CD14-positive monocyte (primary cell): Measurements from ENCODE around the gene PIGC. TPM values are rescaled to one million over a fixed set of nuclear protein-coding genes. Genes with fewer than 3 reads are reported as not detected.
"Not testable (repeated sequence)": the region's sequence is repeated elsewhere in the genome, so short reads cannot be mapped to it uniquely, and the experiment has no call there.

Source experiments
- DNase-seq, 3 donors: peaks; one replicate each; pipeline ENCODE4 v3.0.0-alpha.2; 2011 to 2022
- H2AFZ ChIP-seq: 2 replicates; pipeline ENCODE4 v1.6.0; 2012; ENCODE audit warnings: mild to moderate bottlenecking, low read depth, low read length, inconsistent platforms; ENCODE audit not compliant: insufficient read depth, poor library complexity, severe bottlenecking
- H3K27ac ChIP-seq, 2 donors: 1 replicate in 1 of 2; 2 replicates in 1 of 2; pipeline ENCODE4 v1.5.1; 2012 to 2013; ENCODE audit warnings: low read length in 2 of 2, control low read depth in 1 of 2, inconsistent platforms in 1 of 2, low read depth in 1 of 2, mild to moderate bottlenecking in 1 of 2
- H3K27me3 ChIP-seq, 2 donors: one replicate each; pipeline versions ENCODE4 v1.6.0 to v1.6.1; 2011 to 2013; ENCODE audit warnings: low read length in 2 of 2; ENCODE audit not compliant: control insufficient read depth in 2 of 2, insufficient read depth in 2 of 2
- H3K36me3 ChIP-seq, 2 donors: replicated peaks in 1 of 2; 1 replicate in 1 of 2; 2 replicates in 1 of 2; pipeline versions ENCODE4 v1.5.1 to v1.6.1; 2012 to 2013; ENCODE audit warnings: low read length in 2 of 2, control low read depth in 1 of 2, inconsistent platforms in 1 of 2, mild to moderate bottlenecking in 1 of 2; ENCODE audit not compliant: insufficient read depth in 2 of 2, control insufficient read depth in 1 of 2
- H3K4me1 ChIP-seq, 2 donors: 1 replicate in 1 of 2; 2 replicates in 1 of 2; pipeline versions ENCODE4 v1.5.1 to v1.6.1; 2012 to 2013; ENCODE audit warnings: low read length in 2 of 2, control low read depth in 1 of 2, inconsistent platforms in 1 of 2, mild to moderate bottlenecking in 1 of 2, moderate library complexity in 1 of 2; ENCODE audit not compliant: insufficient read depth in 2 of 2, control insufficient read depth in 1 of 2
- H3K4me2 ChIP-seq: replicated peaks from 2 replicates; pipeline ENCODE3; 2012; ENCODE audit warnings: low read length, moderate library complexity, mild to moderate bottlenecking; ENCODE audit not compliant: poor library complexity, severe bottlenecking; ENCODE audit errors: extremely low read depth
- H3K4me3 ChIP-seq, 3 experiments: fragments of 200-600 bp in 1 of 3; sonication (generic) in 1 of 3; replicated peaks in 1 of 3; 1 replicate in 2 of 3; 2 replicates in 1 of 3; pipeline ENCODE4 v1.5.1; 2011 to 2013; ENCODE audit warnings: low read length in 3 of 3, mild to moderate bottlenecking in 3 of 3, control low read depth in 2 of 3, low read depth in 2 of 3, inconsistent platforms in 1 of 3, moderate library complexity in 1 of 3
- H3K79me2 ChIP-seq: 2 replicates; pipeline ENCODE4 v1.6.0; 2012; ENCODE audit warnings: mild to moderate bottlenecking, control low read depth, inconsistent platforms, low read length, moderate library complexity; ENCODE audit not compliant: insufficient read depth
- H3K9ac ChIP-seq: 2 replicates; pipeline ENCODE4 v1.6.0; 2017; ENCODE audit warnings: low read length, mild to moderate bottlenecking; ENCODE audit not compliant: insufficient read depth, poor library complexity, severe bottlenecking
- H3K9me3 ChIP-seq, 2 donors: replicated peaks in 1 of 2; 1 replicate in 1 of 2; 2 replicates in 1 of 2; pipeline versions ENCODE4 v1.5.1 to v1.6.1; 2012 to 2013; ENCODE audit warnings: low read length in 2 of 2, control low read depth in 1 of 2; ENCODE audit not compliant: control insufficient read depth in 1 of 2, insufficient read depth in 1 of 2
- H4K20me1 ChIP-seq: 2 replicates; pipeline ENCODE4 v1.6.0; 2012; ENCODE audit warnings: mild to moderate bottlenecking, low read length, control low read depth, moderate library complexity; ENCODE audit not compliant: insufficient read depth
- H3K27ac Mint-ChIP-seq, 7 donors: one replicate each; pipeline ENCODE4 v1.8.0; 2020; ENCODE audit warnings: mild to moderate bottlenecking in 7 of 7, mixed read lengths in 7 of 7, moderate library complexity in 6 of 7, inconsistent platforms in 2 of 7
- H3K27me3 Mint-ChIP-seq, 3 donors: one replicate each; pipeline ENCODE4 v1.8.0; 2021 to 2022; ENCODE audit warnings: low read depth in 3 of 3, mild to moderate bottlenecking in 3 of 3, mixed read lengths in 3 of 3, moderate library complexity in 3 of 3, inconsistent platforms in 1 of 3
- H3K36me3 Mint-ChIP-seq, 2 donors: one replicate each; pipeline ENCODE4 v1.8.0; 2020; ENCODE audit warnings: mixed read lengths in 2 of 2, inconsistent platforms in 1 of 2, mild to moderate bottlenecking in 1 of 2
- H3K4me1 Mint-ChIP-seq: one replicate; pipeline ENCODE4 v1.8.0; 2020; ENCODE audit warnings: mild to moderate bottlenecking, mixed read lengths
- H3K4me3 Mint-ChIP-seq, 2 donors: one replicate each; pipeline ENCODE4 v1.8.0; 2020; ENCODE audit warnings: mild to moderate bottlenecking in 2 of 2, mixed read lengths in 2 of 2, moderate library complexity in 1 of 2
- H3K9me3 Mint-ChIP-seq, 7 donors: one replicate each; pipeline ENCODE4 v1.8.0; 2020 to 2022; ENCODE audit warnings: mixed read lengths in 7 of 7, mild to moderate bottlenecking in 6 of 7, moderate library complexity in 6 of 7, inconsistent platforms in 2 of 7
- WGBS: methylation state at CpG from one replicate; pipeline ENCODE4 v1.1.5; 2013; ENCODE audit warnings: missing lambda C conversion rate; ENCODE audit not compliant: insufficient coverage; 5-methylcytosine and 5-hydroxymethylcytosine counted together
- intact Hi-C, 2 donors: fragments of 100-400 bp; cut with micrococcal nuclease; formaldehyde crosslinking; loops; one replicate each; pipeline versions ENCODE4 v1.15.0 to v1.15.1; 2023
- polyA plus RNA-seq, 3 donors: library from polyadenylated mRNA; depleted of rRNA in 1 of 3; unstranded in 2 of 3; stranded (reverse) in 1 of 3; fragments of 300-500 nt in 2 of 3; fragments of >200 nt in 1 of 3; fragmentation: Illumina TruSeq in 2 of 3; gene quantifications; 1 replicate in 2 of 3; 2 replicates in 1 of 3; pipeline ENCODE4 v1.2.3, GENCODE V29; 2012 to 2021
- TF ChIP-seq, protein P1 (sequence below): fragments of 200-600 bp; IDR thresholded peaks from one replicate; pipeline ENCODE4 v1.8.0; 2022; ENCODE audit warnings: antibody characterized with exemption, mild to moderate bottlenecking

The PIGC gene
- polyA plus RNA-seq, 3 donors: 11.5 to 61.5 (median 51.1) TPM

- H3K4me2 ChIP-seq: no peak overlapping the region
- Mint-ChIP-seq H3K27me3 (no peaks in the 10 kb centered on the region), H3K36me3 (peaks cover 24% of the 10 kb centered on the region in 2 donors), H3K4me1 (peaks cover 35% of the 10 kb centered on the region), H3K4me3 (no peak overlapping the region), H3K27ac (peak overlapping the region in 1 of 7 donors; percentile 4), H3K9me3 (peaks cover 0 to under 1% (median 0%) of the 10 kb centered on the region in 7 donors)
- H3K4me3 ChIP-seq: no peak overlapping the region
- no peaks in the 10 kb centered on the region for H3K9me3 ChIP-seq
- no peak for DNase-seq
- TF ChIP-seq, protein P1, sequence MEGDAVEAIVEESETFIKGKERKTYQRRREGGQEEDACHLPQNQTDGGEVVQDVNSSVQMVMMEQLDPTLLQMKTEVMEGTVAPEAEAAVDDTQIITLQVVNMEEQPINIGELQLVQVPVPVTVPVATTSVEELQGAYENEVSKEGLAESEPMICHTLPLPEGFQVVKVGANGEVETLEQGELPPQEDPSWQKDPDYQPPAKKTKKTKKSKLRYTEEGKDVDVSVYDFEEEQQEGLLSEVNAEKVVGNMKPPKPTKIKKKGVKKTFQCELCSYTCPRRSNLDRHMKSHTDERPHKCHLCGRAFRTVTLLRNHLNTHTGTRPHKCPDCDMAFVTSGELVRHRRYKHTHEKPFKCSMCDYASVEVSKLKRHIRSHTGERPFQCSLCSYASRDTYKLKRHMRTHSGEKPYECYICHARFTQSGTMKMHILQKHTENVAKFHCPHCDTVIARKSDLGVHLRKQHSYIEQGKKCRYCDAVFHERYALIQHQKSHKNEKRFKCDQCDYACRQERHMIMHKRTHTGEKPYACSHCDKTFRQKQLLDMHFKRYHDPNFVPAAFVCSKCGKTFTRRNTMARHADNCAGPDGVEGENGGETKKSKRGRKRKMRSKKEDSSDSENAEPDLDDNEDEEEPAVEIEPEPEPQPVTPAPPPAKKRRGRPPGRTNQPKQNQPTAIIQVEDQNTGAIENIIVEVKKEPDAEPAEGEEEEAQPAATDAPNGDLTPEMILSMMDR: no peak
- no peak overlapping the region for H3K27ac ChIP-seq
- H3K79me2 ChIP-seq: peaks cover 56% of the 10 kb centered on the region
- no peaks in the 10 kb centered on the region for H3K27me3 ChIP-seq
- H2AFZ ChIP-seq: no peak overlapping the region
- peaks cover 11 to 30% of the 10 kb centered on the region in 2 donors for H3K4me1 ChIP-seq
- intact Hi-C loops: loop anchor here in 1 of 2 donors (10.0 kb wide), 1 partner anchor 598 kb away; the partner anchor contains the start of gene DNM3
- H3K36me3 ChIP-seq: peaks cover 2 to 40% of the 10 kb centered on the region in 2 donors
- WGBS: 100% methylated on average over 2 of the region's 6 CpGs
- no peaks in the 10 kb centered on the region for H4K20me1 ChIP-seq
- no peak overlapping the region for H3K9ac ChIP-seq
Measured at GRCh38 chr1:172442404-172442803, 1.5 kb downstream of the PIGC start.

DNA sequence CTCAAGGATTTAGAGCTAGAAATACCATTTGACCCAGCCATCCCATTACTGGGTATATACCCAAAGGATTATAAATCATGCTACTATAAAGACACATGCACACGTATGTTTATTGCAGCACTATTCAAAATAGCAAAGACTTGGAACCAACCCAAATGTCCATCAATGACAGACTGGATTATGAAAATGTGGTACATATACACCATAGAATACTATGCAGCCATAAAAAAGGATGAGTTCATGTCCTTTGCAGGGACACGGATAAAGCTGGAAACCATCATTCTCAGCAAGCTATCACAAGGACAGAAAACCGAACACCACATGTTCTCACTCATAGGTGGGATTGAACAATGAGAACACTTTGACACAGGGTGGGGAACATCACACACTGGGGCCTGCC lies 6.7 kb downstream of the PIGC start:
- H3K4me1 ChIP-seq, H2AFZ ChIP-seq, H3K27ac Mint-ChIP-seq, H3K9me3 ChIP-seq, H3K4me3 ChIP-seq, H3K9me3 Mint-ChIP-seq, H3K27ac ChIP-seq, DNase-seq, intact Hi-C loops, H3K27me3 ChIP-seq, H3K4me2 ChIP-seq, H3K4me3 Mint-ChIP-seq, H4K20me1 ChIP-seq, H3K9ac ChIP-seq, H3K27me3 Mint-ChIP-seq: not testable (repeated sequence)
- peaks cover 21 to 24% of the 10 kb centered on the region in 2 donors for H3K36me3 Mint-ChIP-seq
- peaks cover 35% of the 10 kb centered on the region for H3K79me2 ChIP-seq
- H3K36me3 ChIP-seq: peaks cover 2 to 38% of the 10 kb centered on the region in 2 donors
- WGBS: no CpG with 5 or more reads among the region's 3 CpGs
- H3K4me1 Mint-ChIP-seq: peaks cover 14% of the 10 kb centered on the region
